ENCODE results near the gene SURF2. TPM values are rescaled to one million over a fixed set of nuclear protein-coding genes. Genes with fewer than 3 reads are reported as not detected.

The SURF2 gene
- polyA plus RNA-seq, 3 donors = 17.5 to 24.7 (median 17.6) TPM

DNA sequence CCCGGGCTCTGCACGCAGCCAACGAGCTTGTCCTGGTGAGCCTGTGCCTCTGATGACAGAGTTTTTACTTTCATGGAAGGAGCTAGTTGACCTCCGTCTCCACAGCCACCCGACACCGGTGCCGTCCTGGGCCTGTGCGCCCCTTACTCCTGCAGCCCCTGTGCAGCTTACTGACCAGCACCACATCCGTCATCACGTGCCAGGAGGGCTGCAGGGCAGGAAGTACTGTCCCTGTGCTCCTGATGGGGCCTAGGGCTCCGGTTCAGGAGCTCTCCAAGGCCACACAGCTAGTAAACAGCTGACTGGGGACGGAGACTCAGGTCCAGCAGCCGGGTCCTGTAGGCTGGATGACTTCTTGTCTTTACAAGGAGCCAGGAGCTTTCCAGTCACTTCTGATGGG, 30.0 kb downstream of the SURF2 start:
- Histone ChIP-seq H3K79me2 (ENCODE audit: insufficient read depth, low read length) (no peaks in the 10 kb centered on the region), H3K4me1 (ENCODE audit: control insufficient read depth in 1 of 2, insufficient read depth in 2 of 2, low read length in 2 of 2) (no peaks in the 10 kb centered on the region), H3K27ac (ENCODE audit: low read depth in 1 of 2, low read length in 2 of 2) (no peak overlapping the region), H3K27me3 (ENCODE audit: control insufficient read depth in 2 of 2, insufficient read depth in 2 of 2, low read length in 2 of 2) (no peaks in the 10 kb centered on the region), H4K20me1 (ENCODE audit: insufficient read depth, low read length) (no peaks in the 10 kb centered on the region), H3K36me3 (replicated peaks in 1 of 2; ENCODE audit: control insufficient read depth in 1 of 2, insufficient read depth in 2 of 2, low read length in 2 of 2) (no peaks in the 10 kb centered on the region), H2AFZ (ENCODE audit: insufficient read depth, low read depth, low read length, poor library complexity, severe bottlenecking) (no peak overlapping the region), H3K9ac (ENCODE audit: insufficient read depth, low read length, poor library complexity, severe bottlenecking) (no peak overlapping the region), H3K4me3 (replicated peaks in 1 of 3; ENCODE audit: low read depth in 2 of 3, low read length in 3 of 3) (no peak overlapping the region), H3K9me3 (replicated peaks in 1 of 2; ENCODE audit: control insufficient read depth in 1 of 2, insufficient read depth in 1 of 2, low read length in 2 of 2) (no peaks in the 10 kb centered on the region), H3K4me2 (replicated peaks; ENCODE audit: extremely low read depth, low read length, poor library complexity, severe bottlenecking) (no peak overlapping the region)
- H3K4me1 Mint-ChIP-seq = no peaks in the 10 kb centered on the region
- intact Hi-C loops (cut with micrococcal nuclease) = no loop called here
- no peaks in the 10 kb centered on the region for H3K36me3 Mint-ChIP-seq
- peaks cover 2 to 6% (median 3%) of the 10 kb centered on the region in 3 donors for H3K27me3 Mint-ChIP-seq (ENCODE audit: low read depth in 3 of 3)
- 96% methylated on average over 13 of the region's 13 CpGs for whole genome bisulfite sequencing (ENCODE audit: insufficient coverage)
- no peak overlapping the region for H3K4me3 Mint-ChIP-seq
- TF ChIP-seq, protein P1, sequence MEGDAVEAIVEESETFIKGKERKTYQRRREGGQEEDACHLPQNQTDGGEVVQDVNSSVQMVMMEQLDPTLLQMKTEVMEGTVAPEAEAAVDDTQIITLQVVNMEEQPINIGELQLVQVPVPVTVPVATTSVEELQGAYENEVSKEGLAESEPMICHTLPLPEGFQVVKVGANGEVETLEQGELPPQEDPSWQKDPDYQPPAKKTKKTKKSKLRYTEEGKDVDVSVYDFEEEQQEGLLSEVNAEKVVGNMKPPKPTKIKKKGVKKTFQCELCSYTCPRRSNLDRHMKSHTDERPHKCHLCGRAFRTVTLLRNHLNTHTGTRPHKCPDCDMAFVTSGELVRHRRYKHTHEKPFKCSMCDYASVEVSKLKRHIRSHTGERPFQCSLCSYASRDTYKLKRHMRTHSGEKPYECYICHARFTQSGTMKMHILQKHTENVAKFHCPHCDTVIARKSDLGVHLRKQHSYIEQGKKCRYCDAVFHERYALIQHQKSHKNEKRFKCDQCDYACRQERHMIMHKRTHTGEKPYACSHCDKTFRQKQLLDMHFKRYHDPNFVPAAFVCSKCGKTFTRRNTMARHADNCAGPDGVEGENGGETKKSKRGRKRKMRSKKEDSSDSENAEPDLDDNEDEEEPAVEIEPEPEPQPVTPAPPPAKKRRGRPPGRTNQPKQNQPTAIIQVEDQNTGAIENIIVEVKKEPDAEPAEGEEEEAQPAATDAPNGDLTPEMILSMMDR (IDR thresholded peaks at IDR 0.05) = no peak
- DNase-seq = no peak
- H3K9me3 Mint-ChIP-seq = no peaks in the 10 kb centered on the region
- no peak overlapping the region for H3K27ac Mint-ChIP-seq

DNA sequence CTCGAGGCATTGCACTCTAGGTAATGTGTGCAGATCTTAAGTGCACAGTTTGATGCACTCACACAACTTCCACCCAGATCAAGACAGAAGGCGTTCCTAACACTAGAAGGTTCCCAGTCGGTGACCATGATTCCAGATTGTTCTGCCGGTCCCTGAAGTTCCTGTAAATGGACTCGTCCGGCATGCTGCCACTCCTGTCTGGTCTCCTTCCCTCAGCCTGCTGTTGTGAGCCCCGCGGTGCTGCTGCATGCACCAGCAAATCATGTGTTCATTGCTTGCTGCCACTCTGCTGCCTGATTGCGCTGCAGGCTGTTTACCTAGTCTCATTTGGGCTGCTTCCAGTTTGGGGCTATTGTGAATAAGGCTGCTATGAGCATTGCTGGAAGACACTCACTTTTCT, 31.3 kb downstream of the SURF2 start:
- peaks cover 2 to 6% (median 5%) of the 10 kb centered on the region in 3 donors for H3K27me3 Mint-ChIP-seq (ENCODE audit: low read depth in 3 of 3)
- no peaks in the 10 kb centered on the region for H3K9me3 ChIP-seq (replicated peaks in 1 of 2; ENCODE audit: control insufficient read depth in 1 of 2, insufficient read depth in 1 of 2, low read length in 2 of 2)
- no peaks in the 10 kb centered on the region for H3K79me2 ChIP-seq (ENCODE audit: insufficient read depth, low read length)
- no peaks in the 10 kb centered on the region for H4K20me1 ChIP-seq (ENCODE audit: insufficient read depth, low read length)
- H3K4me1 Mint-ChIP-seq = no peaks in the 10 kb centered on the region
- TF ChIP-seq, protein P1 (IDR thresholded peaks at IDR 0.05) = no peak
- no peak overlapping the region for H3K4me2 ChIP-seq (replicated peaks; ENCODE audit: extremely low read depth, low read length, poor library complexity, severe bottlenecking)
- intact Hi-C loops (cut with micrococcal nuclease) = no loop called here
- no peaks in the 10 kb centered on the region for H3K27me3 ChIP-seq (ENCODE audit: control insufficient read depth in 2 of 2, insufficient read depth in 2 of 2, low read length in 2 of 2)
- no peak overlapping the region for H3K4me3 ChIP-seq (replicated peaks in 1 of 3; ENCODE audit: low read depth in 2 of 3, low read length in 3 of 3)
- no peaks in the 10 kb centered on the region for H3K36me3 Mint-ChIP-seq
- no peak overlapping the region for H3K9ac ChIP-seq (ENCODE audit: insufficient read depth, low read length, poor library complexity, severe bottlenecking)
- no peak for DNase-seq
- H3K4me1 ChIP-seq (ENCODE audit: control insufficient read depth in 1 of 2, insufficient read depth in 2 of 2, low read length in 2 of 2) = no peaks in the 10 kb centered on the region
- no peak overlapping the region for H2AFZ ChIP-seq (ENCODE audit: insufficient read depth, low read depth, low read length, poor library complexity, severe bottlenecking)
- H3K36me3 ChIP-seq (replicated peaks in 1 of 2; ENCODE audit: control insufficient read depth in 1 of 2, insufficient read depth in 2 of 2, low read length in 2 of 2) = no peaks in the 10 kb centered on the region
- H3K4me3 Mint-ChIP-seq = no peak overlapping the region
- H3K9me3 Mint-ChIP-seq = peaks cover 0 to 3% (median 0%) of the 10 kb centered on the region in 7 donors
- H3K27ac ChIP-seq (ENCODE audit: low read depth in 1 of 2, low read length in 2 of 2) = no peak overlapping the region
- H3K27ac Mint-ChIP-seq = no peak overlapping the region
- WGBS (ENCODE audit: insufficient coverage) = 95% methylated on average over 8 of the region's 9 CpGs
